Muscle layer of duodenum (tissue), 2 donors: Measurements from ENCODE around the gene GJD4.

Experiments
- H3K27ac ChIP-seq: one replicate; pipeline ENCODE4 v1.7.0; 2013; ENCODE audit warnings: mild to moderate bottlenecking, low read length
- H3K27me3 ChIP-seq: one replicate; pipeline ENCODE4 v1.7.0; 2013; ENCODE audit warnings: low read depth, mild to moderate bottlenecking, control low read depth, low read length
- H3K36me3 ChIP-seq, 2 donors: one replicate each; pipeline ENCODE4 v1.7.0; 2013; ENCODE audit warnings: low read length in 2 of 2, control low read depth in 1 of 2, mild to moderate bottlenecking in 1 of 2; ENCODE audit not compliant: insufficient read depth in 2 of 2, control insufficient read depth in 1 of 2
- H3K4me1 ChIP-seq, 2 donors: one replicate each; pipeline ENCODE4 v1.7.0; 2013; ENCODE audit warnings: low read length in 2 of 2, mild to moderate bottlenecking in 2 of 2, control low read depth in 1 of 2, moderate library complexity in 1 of 2; ENCODE audit not compliant: insufficient read depth in 2 of 2, control insufficient read depth in 1 of 2
- H3K4me3 ChIP-seq, 2 donors: one replicate each; pipeline ENCODE4 v1.7.0; 2013; ENCODE audit warnings: low read length in 2 of 2, low read depth in 1 of 2, mild to moderate bottlenecking in 1 of 2
- H3K9me3 ChIP-seq, 2 donors: one replicate each; pipeline ENCODE4 v1.7.0; 2013; ENCODE audit warnings: low read length in 2 of 2, control low read depth in 1 of 2, mild to moderate bottlenecking in 1 of 2; ENCODE audit not compliant: control insufficient read depth in 1 of 2
- donor health status: healthy.

The GJD4 gene

GRCh38 chr10:35598379-35598778 lies 6.8 kb upstream of the GJD4 start:
- no peak overlapping the region for H3K27ac ChIP-seq
- H3K36me3 ChIP-seq: no peaks in the 10 kb centered on the region
- H3K4me3 ChIP-seq: no peak overlapping the region
- no peaks in the 10 kb centered on the region for H3K4me1 ChIP-seq
- H3K27me3 ChIP-seq: no peaks in the 10 kb centered on the region
- peaks cover 0 to 3% of the 10 kb centered on the region in 2 donors for H3K9me3 ChIP-seq

GRCh38 chr10:35600193-35600592 lies 4.9 kb upstream of the GJD4 start:
- no peaks in the 10 kb centered on the region for H3K4me1 ChIP-seq
- no peaks in the 10 kb centered on the region for H3K27me3 ChIP-seq
- H3K4me3 ChIP-seq: no peak overlapping the region
- H3K36me3 ChIP-seq: no peaks in the 10 kb centered on the region
- peaks cover 0 to 3% of the 10 kb centered on the region in 2 donors for H3K9me3 ChIP-seq
- H3K27ac ChIP-seq: no peak overlapping the region

GRCh38 chr10:35606430-35606829 lies 1.3 kb downstream of the GJD4 start:
- H3K4me3 ChIP-seq: no peak overlapping the region
- no peaks in the 10 kb centered on the region for H3K9me3 ChIP-seq
- peaks cover 15% of the 10 kb centered on the region for H3K27me3 ChIP-seq
- no peaks in the 10 kb centered on the region for H3K36me3 ChIP-seq
- no peak overlapping the region for H3K27ac ChIP-seq
- peaks cover 0 to 8% of the 10 kb centered on the region in 2 donors for H3K4me1 ChIP-seq

GRCh38 chr10:35607475-35608327 lies 2.6 kb downstream of the GJD4 start:
- Histone ChIP-seq H3K27ac (no peak overlapping the region), H3K27me3 (peaks cover 15% of the 10 kb centered on the region)

GRCh38 chr10:35608328-35608672 lies 3.2 kb downstream of the GJD4 start:
- Histone ChIP-seq H3K4me3 (peak overlapping the region in 1 of 2 donors; percentile 62), H3K27me3 (peaks cover 15% of the 10 kb centered on the region), H3K36me3 (no peaks in the 10 kb centered on the region), H3K9me3 (no peaks in the 10 kb centered on the region), H3K27ac (no peak overlapping the region), H3K4me1 (peaks cover 0 to 8% of the 10 kb centered on the region in 2 donors)

More at GRCh38 chr10:35607475-35608327, 2.6 kb downstream of the GJD4 start:
- no peaks in the 10 kb centered on the region for H3K9me3 ChIP-seq
- H3K4me3 ChIP-seq: peak overlapping the region; percentile 33 to 62
- H3K4me1 ChIP-seq: peaks cover 0 to 8% of the 10 kb centered on the region in 2 donors
- H3K36me3 ChIP-seq: no peaks in the 10 kb centered on the region

GRCh38 chr10:35611750-35612149 lies 6.6 kb downstream of the GJD4 start:
- H3K4me3 ChIP-seq: no peak overlapping the region
- H3K4me1 ChIP-seq: peaks cover 0 to 8% of the 10 kb centered on the region in 2 donors
- no peaks in the 10 kb centered on the region for H3K36me3 ChIP-seq
- no peak overlapping the region for H3K27ac ChIP-seq
- no peaks in the 10 kb centered on the region for H3K9me3 ChIP-seq
- H3K27me3 ChIP-seq: peaks cover 15% of the 10 kb centered on the region

- no peaks in the 10 kb centered on the region for H3K9me3 ChIP-seq
- H3K4me1 ChIP-seq: peaks cover 0 to 8% of the 10 kb centered on the region in 2 donors
- peaks cover 8% of the 10 kb centered on the region for H3K27me3 ChIP-seq
- no peaks in the 10 kb centered on the region for H3K36me3 ChIP-seq
- no peak overlapping the region for H3K27ac ChIP-seq
- no peak overlapping the region for H3K4me3 ChIP-seq
These were observed 7.4 kb downstream of the GJD4 start for GRCh38 chr10:35612385-35613106.

GRCh38 chr10:35613107-35613440 lies 7.9 kb downstream of the GJD4 start:
- H3K4me1 ChIP-seq: peaks cover 0 to 3% of the 10 kb centered on the region in 2 donors
- H3K27me3 ChIP-seq: peaks cover 4% of the 10 kb centered on the region
- no peak overlapping the region for H3K4me3 ChIP-seq
- H3K36me3 ChIP-seq: no peaks in the 10 kb centered on the region
- no peak overlapping the region for H3K27ac ChIP-seq
- H3K9me3 ChIP-seq: no peaks in the 10 kb centered on the region

GRCh38 chr10:35613597-35614226 lies 8.6 kb downstream of the GJD4 start:
- Histone ChIP-seq H3K27ac (no peak overlapping the region), H3K27me3 (no peaks in the 10 kb centered on the region)

GRCh38 chr10:35614312-35614711 lies 9.2 kb downstream of the GJD4 start:
- H3K27me3 ChIP-seq: no peaks in the 10 kb centered on the region
- no peaks in the 10 kb centered on the region for H3K4me1 ChIP-seq
- no peak overlapping the region for H3K27ac ChIP-seq
- no peaks in the 10 kb centered on the region for H3K9me3 ChIP-seq
- H3K4me3 ChIP-seq: no peak overlapping the region
- no peaks in the 10 kb centered on the region for H3K36me3 ChIP-seq

More at GRCh38 chr10:35613597-35614226, 8.6 kb downstream of the GJD4 start:
- Histone ChIP-seq H3K36me3 (no peaks in the 10 kb centered on the region), H3K4me3 (no peak overlapping the region), H3K4me1 (no peaks in the 10 kb centered on the region), H3K9me3 (no peaks in the 10 kb centered on the region)

GRCh38 chr10:35626971-35627507 lies 21.9 kb downstream of the GJD4 start:
- Histone ChIP-seq H3K9me3 (no peaks in the 10 kb centered on the region), H3K36me3 (no peaks in the 10 kb centered on the region), H3K27me3 (no peaks in the 10 kb centered on the region), H3K27ac (no peak overlapping the region), H3K4me3 (no peak overlapping the region), H3K4me1 (no peaks in the 10 kb centered on the region)
